Stomach (tissue), 4 donors: Measurements from ENCODE around the gene AK5.

Experiments
- CTCF ChIP-seq, 7 experiments: fragments of 450-650 bp in 4 of 7; fragments of 200-600 bp in 3 of 7; sonication (generic) in 3 of 7; IDR thresholded peaks; one replicate each; pipeline ENCODE4 v1.5.1; 2016 to 2019; ENCODE audit warnings: antibody characterized with exemption in 7 of 7, control low read depth in 2 of 7, mild to moderate bottlenecking in 1 of 7
- EP300 ChIP-seq: sonication (generic); formaldehyde crosslinking; IDR thresholded peaks from one replicate; pipeline ENCODE4 v1.6.1; 2017; ENCODE audit warnings: antibody characterized with exemption
- POLR2A ChIP-seq, 4 donors: fragments of 450-650 bp; IDR thresholded peaks; one replicate each; pipeline ENCODE4 v1.6.1; 2016; ENCODE audit warnings: antibody characterized with exemption in 4 of 4, control low read depth in 2 of 4, mild to moderate bottlenecking in 1 of 4, moderate library complexity in 1 of 4
- POLR2AphosphoS5 ChIP-seq, 3 donors: sonication (generic); formaldehyde crosslinking; IDR thresholded peaks; one replicate each; pipeline ENCODE4 v1.6.1; 2016; ENCODE audit warnings: antibody characterized with exemption in 3 of 3

DNA sequence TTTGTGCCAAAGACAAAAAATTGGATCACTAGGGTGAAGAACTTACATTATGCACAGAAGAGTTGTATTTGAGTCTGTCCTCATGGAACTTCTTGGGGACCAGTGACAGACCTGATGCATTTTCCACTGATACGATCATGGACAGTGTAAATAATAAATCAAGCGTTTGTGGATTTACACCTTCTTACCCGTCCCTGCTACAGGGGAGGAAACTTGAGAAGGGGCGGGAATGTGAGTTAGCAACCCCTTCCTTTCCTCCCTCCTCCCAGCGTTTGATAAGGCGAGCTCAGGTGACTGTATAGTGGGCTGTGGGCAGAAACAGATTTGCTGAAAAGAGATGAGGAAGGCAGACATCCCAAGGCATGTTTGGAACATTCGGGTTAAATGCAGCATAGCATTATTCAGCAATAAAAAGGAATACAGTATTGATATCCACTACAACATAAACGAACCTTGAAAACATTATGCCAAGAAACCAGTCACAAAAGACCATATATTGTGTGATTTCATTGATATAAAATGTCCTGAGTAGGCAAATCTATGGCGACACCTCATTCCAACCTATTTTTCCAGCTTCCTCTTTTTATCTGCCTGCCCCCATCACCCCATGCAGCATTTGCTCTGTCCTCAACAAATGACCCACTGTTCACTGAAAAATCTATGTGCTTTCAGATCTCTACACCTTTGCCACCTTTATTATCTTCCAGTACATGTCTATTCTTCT lies 271.9 kb downstream of the AK5 start:
- no peak for TF ChIP-seq CTCF (IDR thresholded peaks at IDR 0.05)
- no peak for TF ChIP-seq POLR2AphosphoS5 (IDR thresholded peaks at IDR 0.05)
- TF ChIP-seq POLR2A (IDR thresholded peaks at IDR 0.05), result no peak
- TF ChIP-seq EP300, result no peak
